NCI-H2029 (cell line): ENCODE data around the gene RSPRY1.
A peak's percentile ranks its signal among the peaks of the same experiment; 100 is the strongest.

ENCODE experiments used
- DNase-seq: peaks from one replicate; lab custom pipeline; 2025; lab: John Stamatoyannopoulos, UW

The RSPRY1 gene

DNA sequence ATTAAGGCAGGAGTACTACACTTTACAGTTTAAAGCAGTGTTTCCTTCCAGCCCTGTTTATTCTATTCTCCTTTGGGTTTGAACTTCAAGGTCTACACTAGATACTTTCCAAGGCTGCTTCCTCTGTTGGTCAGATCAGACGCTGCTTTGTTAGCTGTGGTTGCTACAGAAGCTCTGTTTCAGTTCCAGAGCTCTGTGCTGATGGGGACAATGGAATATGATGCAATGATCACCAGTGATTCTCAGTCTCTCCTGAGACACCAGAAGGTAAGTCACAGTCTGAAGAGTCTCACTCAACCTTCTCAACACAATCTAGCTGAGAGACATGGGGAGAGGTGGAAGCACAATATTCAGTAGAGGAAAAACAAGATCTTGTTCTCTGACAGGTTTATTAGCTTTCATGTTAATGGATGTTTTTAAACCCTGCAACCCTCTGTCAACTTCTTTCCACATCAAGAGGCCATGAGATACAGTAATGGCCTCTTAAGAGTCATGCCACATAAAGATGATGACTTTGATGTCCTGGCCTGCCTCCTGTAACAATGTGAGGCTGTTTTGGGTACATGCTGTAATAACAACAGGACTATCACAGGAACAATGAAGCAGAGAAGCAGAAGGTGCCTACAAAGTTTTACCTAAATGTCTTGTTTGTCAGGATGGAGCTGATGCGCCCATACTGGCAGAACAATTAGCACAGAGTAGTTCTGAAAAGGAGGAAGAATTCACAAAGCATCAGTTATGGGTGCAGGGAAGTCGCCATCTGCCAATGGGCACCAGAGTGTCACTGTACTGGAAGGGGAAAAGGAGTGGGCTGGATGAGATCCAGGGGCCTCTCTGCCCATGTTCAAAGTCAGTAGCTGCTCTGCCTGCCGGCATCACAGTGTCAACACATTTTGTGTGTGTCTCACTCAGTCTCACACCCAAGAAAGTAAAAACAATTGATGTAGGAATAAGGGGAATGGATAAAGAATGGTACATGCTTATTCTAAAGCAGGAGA, 33.7 kb upstream of the RSPRY1 start:
- no peak for DNase-seq

DNA sequence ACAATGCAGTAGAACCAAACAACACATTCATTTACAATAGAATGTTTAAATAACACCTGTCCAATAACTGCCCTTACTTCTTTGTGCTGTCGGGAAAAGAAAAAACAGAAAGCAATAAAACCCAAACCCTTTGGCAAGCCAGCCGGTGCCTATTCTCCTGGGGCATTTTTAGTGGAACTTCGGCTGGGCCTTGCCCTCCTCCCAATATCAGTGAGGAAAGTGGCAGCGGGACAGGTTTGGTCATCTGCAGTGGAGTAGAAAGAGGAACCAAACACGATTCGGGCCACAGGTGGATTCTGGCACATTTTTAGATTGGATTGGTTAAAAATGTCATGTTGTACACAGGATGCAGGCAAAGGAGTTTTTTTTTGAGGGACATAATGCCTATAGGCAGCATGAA, 32.3 kb upstream of the RSPRY1 start:
- no peak for DNase-seq

DNA sequence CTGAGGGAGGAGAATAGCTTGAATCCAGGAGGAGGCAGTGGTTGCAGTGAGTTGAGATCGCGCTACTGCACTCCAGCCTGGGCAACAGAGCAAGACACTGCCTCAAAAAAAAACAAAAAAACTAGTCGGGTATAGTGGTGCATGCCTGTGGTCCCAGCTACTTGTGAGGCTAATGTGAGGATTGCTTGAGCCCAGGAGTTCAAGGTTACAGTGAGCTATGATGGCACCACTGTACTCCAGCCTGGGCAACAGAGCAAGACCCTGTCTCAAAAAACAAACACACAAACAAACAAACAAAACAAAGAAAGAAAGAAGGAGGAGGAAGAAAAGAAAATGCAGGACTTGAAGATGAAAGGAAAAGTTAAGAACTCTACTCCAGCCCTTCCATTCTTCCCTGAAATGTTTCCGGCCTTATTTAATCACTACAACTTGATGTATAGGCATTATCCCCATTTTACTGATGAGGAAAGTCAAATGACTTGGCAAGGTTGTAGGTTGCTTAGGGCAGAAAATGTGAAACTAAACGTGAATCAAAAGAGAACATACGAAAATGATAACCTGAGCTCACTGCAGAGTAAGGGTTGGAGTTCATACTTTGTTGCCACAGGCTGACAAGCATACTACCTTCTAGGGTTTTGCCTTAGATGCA, 30.3 kb upstream of the RSPRY1 start:
- no peak for DNase-seq

DNA sequence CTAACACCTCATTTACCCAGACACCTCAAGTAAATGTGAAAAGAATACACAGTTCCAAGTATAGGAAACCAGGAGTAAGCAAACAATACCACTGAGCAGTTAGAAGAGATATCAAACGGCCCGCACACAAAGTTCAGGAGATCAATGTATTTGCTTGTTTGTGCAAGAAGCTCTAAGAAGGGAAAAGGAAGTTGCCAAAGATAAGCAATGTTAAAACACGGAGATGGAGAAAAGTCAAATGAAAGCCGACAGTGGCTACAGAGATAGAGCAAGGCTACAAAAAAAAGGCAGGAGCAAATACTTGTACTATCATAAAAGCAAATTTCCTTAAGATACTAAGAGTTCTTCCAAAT, 29.8 kb upstream of the RSPRY1 start:
- no peak for DNase-seq

DNA sequence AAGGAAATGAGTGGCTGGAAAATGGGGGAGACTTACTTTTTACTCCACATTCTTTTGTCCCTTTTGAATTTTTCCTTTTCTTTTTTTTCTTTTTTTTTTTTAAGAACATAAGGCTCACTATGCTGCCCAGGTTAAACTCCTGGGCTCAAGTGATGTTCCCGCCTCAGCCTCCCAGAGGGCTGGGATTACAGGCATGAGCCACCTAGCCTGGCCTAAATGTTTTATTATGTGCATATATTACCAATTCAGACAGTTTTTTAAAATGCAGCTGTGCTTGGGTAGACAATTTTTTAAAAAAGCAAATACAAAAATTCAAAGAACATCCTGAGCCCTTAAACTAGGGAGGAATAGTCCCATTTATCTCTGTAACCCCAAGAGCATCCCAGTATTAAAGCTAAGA, 28.6 kb upstream of the RSPRY1 start:
- no peak for DNase-seq

- DNase-seq: no peak
These were observed 26.7 kb upstream of the RSPRY1 start for GRCh38 chr16:57159447-57159846.

DNA sequence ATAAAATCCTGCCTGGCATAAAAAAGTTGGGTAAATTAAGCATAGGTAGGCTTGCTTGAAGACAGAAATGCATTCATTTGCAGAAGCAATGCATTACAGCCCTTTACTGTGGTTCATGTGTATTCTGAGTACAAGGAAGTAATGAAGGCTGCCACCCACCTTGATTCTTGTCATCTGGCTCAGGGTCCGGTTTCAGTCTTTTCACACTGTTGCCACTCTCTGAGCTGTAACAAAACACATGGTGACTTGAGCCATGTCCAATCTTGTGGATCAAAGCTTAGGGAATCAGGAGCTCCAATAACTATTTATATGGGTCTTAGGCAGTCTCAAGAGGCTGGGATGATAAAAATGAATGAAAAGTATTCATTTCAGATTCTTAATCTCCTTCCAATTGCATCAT, 22.3 kb upstream of the RSPRY1 start:
- DNase-seq: no peak

- no peak for DNase-seq
These were observed 20.6 kb upstream of the RSPRY1 start for GRCh38 chr16:57165483-57165882.

DNA sequence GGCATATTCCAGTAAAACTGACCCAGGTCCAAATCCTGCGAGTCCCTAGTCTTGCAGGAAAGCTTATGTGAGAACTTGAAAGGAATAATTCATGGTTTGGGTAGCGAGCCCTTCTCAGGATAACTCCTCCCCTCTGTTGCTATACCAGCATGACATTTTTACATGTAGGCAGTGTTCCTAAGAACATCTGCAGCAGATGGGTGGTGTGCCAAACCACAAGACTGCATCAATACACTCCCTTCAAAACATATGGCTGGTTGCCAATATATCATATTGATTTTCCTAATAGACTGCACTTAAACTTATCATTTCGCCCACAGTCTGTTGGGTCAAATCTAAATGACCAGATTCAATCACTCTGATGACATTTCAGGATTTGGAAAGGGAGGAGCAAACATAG, 20.2 kb upstream of the RSPRY1 start:
- DNase-seq: peak; percentile 72

DNA sequence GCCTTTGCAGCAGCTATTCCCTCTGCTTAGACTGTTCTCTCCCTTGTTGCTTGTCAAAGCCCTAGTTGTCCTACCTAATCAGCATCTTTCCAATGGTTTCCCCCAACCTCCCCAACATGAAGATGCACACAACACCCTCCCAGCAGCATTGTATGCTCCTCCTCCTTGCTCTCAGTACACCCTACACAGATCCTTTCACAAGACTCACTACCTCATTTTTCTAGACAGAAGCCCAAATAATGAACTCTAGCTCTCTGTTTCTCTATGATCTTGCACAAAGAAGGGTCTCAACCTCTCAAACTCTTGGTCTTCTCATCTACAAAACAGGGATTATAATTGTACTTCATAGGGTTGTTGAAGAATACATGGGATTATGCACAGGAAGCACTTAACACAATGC, 19.7 kb upstream of the RSPRY1 start:
- no peak for DNase-seq

GRCh38 chr16:57166951-57167350, 19.2 kb upstream of the RSPRY1 start:
- DNase-seq: no peak

DNA sequence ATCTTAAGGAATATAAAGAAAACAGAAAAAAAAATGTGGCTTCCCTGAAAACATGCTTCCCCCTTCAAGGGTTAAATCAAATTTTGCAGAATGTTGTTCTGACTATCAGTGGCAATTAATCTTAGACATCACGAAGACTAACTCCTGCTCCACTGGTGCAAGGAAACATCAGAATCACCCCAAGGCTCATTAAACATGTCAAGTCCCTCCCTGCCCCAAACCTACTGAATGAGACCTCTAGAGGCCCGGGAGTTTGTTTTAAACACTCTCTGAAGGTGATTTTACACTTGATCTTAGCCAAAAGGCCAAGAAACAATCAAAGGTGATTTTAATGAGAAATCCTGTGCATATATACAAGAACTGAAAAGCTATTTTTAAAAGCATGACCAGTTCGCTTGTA, 18.6 kb upstream of the RSPRY1 start:
- DNase-seq: no peak

DNA sequence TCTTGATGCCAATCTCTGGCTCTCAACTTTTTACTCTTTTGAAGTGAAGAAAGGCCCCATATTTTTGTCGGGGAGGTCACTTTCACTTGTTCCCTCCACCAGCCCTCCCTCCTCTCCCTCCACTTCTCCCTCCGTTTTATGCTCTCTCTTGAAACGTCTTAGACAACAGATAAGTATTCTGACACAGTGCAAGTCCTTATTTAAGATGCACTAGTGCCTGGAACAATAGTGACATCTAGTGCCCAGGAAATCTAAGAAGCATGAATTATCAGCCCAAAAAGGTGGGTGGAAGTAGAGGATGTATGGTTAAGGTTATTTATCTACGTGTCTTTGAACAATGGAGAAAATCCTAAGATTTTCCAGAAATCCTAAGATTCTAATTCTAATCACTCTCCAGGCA, 18.2 kb upstream of the RSPRY1 start:
- DNase-seq: no peak

- no peak for DNase-seq
These were observed 16.8 kb upstream of the RSPRY1 start for GRCh38 chr16:57169327-57169726.

GRCh38 chr16:57172721-57173290, 13.3 kb upstream of the RSPRY1 start:
- no peak for DNase-seq

GRCh38 chr16:57175896-57176295, 10.2 kb upstream of the RSPRY1 start:
- DNase-seq: no peak

- DNase-seq: no peak
These were observed 7.9 kb upstream of the RSPRY1 start for GRCh38 chr16:57178196-57178595.

DNA sequence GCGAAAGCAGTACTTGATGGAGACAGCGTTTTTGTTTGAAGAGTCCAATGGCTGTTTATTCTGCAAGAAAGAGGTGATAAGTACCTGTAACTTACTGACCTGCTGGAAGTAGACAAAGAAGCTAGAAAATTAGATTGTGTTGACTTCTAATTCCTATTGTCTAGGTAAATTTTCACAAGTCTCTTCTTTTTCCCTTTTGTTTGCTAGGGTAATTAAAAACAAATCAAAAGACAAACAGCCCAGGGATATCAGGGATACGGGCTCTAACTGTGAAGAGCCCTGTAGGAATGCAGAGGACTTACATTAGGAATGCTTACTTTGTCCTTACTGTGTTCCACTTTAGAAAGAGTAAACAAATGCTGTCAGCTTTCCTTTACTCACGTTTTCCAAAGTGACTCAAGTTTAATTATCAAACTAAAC, 7.3 kb upstream of the RSPRY1 start:
- no peak for DNase-seq

GRCh38 chr16:57179215-57179828, 6.8 kb upstream of the RSPRY1 start:
- DNase-seq: no peak

- DNase-seq: no peak
These were observed 2.0 kb upstream of the RSPRY1 start for GRCh38 chr16:57184113-57184512.

- DNase-seq: no peak
These were observed 1.2 kb upstream of the RSPRY1 start for GRCh38 chr16:57184887-57185445.

GRCh38 chr16:57185446-57185944, 634 bp upstream of the RSPRY1 start:
- no peak for DNase-seq
